Hematopoietic multipotent progenitor cell treated with erythropoietin and hydrocortisone succinate and interleukin-3 and kit ligand, for 15 days (in vitro differentiated cells): ENCODE measurements around the gene PIK3CG.
"Not testable (repeated sequence)": the region's sequence is repeated elsewhere in the genome, so short reads cannot be mapped to it uniquely, and the experiment has no call there.

ENCODE experiments used
- DNase-seq: peaks from one replicate; pipeline ENCODE4 v3.0.0-alpha.2; 2015; ENCODE audit warnings: low spot score

The PIK3CG gene

GRCh38 chr7:106887421-106887820 lies 22.3 kb downstream of the PIK3CG start:
- DNase-seq: no peak

DNA sequence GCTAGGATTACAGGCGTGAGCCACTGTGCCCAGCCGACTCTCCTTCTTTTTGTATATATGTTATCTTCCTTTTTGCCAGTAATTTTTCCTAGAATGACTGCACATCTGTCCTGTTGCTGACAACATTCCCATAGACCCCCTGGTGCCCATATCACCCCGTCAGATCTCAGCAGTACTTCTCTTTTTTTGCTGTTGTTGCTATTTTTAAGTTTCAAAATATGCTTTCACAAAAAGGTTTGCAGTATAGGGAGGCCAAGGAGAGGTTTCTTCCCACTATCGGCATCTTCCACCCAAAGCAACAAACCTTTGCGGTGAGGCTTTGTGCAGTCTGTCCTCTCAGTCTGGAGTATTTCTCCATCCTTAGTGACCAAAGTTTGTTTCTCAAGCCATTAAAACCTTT lies 23.1 kb downstream of the PIK3CG start:
- DNase-seq: no peak

DNA sequence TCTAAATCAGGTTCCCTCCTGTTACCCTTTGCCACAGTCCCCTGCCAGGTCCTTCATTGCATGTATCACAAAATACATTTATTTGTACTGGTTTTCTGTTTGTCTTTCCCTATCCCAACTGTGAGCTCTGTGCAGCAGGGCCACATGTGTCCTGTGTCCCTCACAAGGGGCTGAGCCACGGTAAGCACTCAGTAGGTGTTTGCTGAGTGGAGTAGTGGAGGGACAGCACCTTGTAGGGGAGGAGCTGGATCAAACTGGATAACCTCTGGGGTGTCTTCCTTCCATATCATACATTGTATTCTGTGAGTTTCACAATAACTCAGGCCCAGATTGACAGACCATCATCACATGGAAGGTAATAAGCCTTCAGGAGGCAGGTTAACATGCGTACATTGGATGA lies 25.9 kb downstream of the PIK3CG start:
- DNase-seq: no peak

GRCh38 chr7:106891548-106892410 lies 26.7 kb downstream of the PIK3CG start:
- peak; percentile 18 for DNase-seq

DNA sequence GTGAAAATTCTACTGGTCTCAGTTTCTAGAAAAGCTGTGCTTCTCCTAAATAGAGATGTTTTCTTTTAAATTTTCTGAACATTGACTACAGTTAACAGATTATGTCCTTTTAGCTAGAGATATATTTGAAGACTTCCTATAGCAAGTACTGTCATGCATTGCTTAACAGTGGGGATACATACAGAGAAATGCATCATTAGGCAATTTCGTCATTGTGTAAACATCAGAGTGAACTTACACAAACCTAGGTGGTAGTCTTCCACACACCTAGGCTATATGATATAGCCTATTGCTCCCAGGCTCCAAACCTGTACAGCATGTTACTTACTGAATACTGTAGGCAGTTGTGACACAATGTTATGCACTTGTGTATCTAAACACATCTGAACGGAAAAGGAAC lies 28.5 kb downstream of the PIK3CG start:
- no peak for DNase-seq

GRCh38 chr7:106895246-106895864 lies 30.3 kb downstream of the PIK3CG start:
- DNase-seq: no peak

- DNase-seq: no peak
These were observed 31.1 kb downstream of the PIK3CG start for GRCh38 chr7:106896231-106896630.

DNA sequence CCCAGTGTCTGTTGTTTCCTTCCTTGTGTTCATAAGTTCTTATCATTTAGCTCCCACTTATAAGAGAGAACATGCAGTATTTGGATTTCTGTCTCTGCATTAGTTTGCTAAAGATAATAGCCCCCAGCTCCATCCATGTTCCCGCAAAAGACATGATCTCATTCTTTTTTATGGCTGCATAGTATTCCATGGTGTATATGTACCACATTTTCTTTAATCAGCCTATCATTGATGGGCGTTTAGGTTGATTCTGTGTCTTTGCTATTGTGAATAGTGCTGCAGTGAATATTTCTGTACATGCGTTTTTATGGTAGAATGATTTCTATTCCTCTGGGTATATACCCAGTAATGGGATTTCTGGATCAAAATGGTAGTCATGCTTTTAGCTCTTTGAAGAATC lies 32.5 kb downstream of the PIK3CG start:
- DNase-seq: not testable (repeated sequence)

DNA sequence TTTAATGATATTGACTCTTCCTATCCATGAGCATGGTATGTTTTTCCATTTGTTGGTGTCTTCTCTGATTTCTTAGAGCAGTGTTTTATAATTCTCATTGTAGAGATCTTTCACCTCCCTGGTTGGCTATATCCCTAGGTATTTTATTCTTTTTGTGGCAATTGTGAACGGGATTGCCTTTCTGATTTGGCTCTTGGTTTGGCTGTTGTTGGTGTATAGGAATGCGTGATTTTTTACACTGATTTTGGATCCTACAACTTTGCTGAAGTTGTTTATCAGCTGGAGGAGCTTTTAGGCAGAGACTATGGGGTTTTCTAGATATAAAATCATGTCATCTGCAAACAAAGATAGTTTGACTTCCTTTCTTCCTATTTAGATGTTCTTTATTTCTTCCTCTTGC lies 33.9 kb downstream of the PIK3CG start:
- DNase-seq: not testable (repeated sequence)

DNA sequence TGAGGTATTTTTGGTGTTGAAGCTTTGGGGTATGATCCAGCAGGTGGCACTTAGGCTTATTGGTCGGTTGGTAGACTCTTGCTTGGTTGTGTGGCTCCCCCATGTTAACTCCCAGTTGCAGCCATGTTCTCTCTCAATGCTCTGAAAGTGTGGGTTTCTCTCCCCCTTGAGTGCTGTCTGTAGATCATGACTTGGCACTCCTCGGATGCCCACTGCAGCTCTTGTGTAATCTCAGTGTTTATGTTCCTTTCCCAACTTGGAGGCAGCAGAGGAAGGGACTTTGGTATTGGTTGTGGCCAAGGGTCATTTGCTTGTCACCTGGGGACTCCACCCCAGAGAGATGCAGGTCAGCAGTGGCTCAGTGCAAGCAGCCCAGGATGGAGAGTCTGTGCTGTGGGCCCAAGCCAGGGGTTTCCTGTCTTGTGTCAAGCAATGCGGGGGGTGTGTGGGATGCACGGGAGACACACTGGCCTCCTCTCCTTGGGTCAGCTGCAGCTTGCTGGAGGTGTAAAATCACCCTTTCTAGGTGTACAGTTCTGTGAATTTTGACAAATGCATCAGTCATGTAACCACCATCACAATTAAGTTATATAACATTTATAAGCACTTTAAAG lies 36.9 kb downstream of the PIK3CG start:
- no peak for DNase-seq

GRCh38 chr7:106905734-106906133 lies 40.7 kb downstream of the PIK3CG start:
- no peak for DNase-seq

GRCh38 chr7:106911959-106912358 lies 46.9 kb downstream of the PIK3CG start:
- no peak for DNase-seq

DNA sequence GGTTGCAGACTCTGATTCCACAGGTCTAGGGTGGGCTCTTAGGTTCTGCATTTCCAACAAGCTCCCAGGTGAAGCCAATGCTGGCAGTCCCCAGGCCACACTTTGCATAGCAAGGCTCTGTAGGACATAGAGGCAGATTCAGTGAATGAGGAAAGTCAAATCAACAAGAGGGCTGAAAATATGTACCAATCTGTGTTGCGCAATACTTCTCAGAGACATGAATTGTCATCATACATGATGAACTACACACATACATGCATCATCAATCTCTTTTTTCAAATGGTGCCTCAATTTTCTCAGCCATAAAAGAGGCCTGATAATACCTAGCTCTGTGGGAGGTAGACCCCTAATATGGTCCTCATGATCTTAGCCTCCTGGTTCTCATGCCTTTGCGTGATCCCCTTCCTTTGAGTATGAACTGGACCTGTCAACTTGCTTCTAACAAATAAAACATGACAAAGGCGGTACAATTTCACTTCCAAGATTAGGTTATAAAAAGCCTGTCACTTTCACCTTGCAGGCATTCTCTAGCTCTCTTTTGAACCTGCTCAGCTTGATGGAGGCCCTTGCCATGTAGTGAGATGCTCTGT lies 49.0 kb downstream of the PIK3CG start:
- no peak for DNase-seq

GRCh38 chr7:106915407-106915806 lies 50.3 kb downstream of the PIK3CG start:
- DNase-seq: no peak

DNA sequence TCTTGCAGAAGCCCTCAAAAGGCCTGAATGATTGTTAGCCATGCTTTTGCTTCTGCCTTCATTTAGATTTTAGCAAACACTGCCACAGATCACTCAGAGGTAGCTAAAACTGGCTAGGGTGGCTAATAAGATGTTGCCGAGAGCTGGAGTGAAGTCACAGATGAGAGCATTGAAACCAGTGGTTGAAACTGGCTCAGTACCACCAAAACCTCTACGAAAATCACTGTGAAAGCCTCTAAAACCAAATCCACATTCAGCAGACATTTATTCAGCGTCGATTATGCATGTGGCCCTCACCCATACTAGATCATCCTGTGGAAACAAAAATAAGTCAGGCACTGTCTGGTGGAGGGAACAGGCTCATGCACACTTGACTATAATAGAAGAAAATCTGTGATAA lies 50.8 kb downstream of the PIK3CG start:
- no peak for DNase-seq

DNA sequence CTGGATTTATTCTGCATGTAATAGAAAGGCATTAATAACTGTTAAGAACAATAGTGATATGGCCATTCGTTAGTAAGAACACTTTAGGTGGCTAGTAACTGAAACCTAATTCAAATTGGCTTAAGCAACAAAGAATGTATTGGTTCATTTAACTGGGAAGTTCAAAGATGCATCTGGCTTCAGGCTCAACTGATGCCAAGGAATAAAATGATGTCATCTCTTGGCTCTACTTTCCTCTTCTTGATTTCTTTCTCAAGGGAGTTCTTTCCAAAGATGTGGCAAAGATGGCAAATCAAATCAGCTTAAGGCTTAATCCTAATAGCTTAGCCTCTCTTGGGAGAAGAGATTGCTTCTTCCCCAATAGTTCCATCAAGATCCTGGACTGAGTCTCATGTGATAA lies 51.6 kb downstream of the PIK3CG start:
- DNase-seq: no peak

DNA sequence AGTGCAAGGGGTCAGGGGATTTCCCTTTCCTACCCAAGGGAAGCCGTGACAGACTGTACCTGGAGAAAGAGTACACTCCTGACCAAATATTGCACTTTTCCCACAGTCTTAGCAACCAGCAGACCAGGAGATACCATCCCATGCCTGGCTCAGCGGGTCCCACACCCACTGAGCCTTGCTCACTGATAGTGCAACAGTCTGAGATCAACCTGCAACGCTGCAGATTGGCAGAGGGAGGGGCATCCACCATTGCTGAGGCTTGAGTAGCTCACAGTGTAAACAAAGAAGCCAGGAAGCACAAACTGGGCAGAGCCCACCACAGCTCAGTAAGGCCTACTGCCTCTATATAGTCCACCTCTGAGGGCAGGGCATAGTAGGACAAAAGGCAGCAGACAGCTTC lies 53.9 kb downstream of the PIK3CG start:
- DNase-seq: no peak

- DNase-seq: not testable (repeated sequence)
These were observed 59.4 kb downstream of the PIK3CG start for GRCh38 chr7:106924468-106924867.

DNA sequence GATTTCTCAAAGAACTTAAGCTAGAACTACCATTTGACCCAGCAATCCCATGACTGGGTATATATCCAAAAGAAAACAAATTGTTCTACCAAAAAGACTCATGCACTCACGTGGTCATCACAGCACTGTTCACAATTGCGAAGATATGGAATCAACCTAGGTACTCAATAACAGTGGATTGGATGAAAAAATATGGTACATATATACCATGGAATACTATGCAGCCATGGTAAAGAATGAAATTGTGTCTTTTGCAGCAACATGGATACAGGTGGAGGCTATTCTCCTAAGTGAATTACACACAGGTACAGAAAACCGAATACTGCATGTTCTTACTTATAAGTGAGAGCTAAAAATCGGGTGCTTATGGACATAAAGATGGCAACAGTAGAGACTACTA lies 61.8 kb downstream of the PIK3CG start:
- DNase-seq: no peak

- no peak for DNase-seq
These were observed 62.5 kb downstream of the PIK3CG start for GRCh38 chr7:106927536-106927935.

DNA sequence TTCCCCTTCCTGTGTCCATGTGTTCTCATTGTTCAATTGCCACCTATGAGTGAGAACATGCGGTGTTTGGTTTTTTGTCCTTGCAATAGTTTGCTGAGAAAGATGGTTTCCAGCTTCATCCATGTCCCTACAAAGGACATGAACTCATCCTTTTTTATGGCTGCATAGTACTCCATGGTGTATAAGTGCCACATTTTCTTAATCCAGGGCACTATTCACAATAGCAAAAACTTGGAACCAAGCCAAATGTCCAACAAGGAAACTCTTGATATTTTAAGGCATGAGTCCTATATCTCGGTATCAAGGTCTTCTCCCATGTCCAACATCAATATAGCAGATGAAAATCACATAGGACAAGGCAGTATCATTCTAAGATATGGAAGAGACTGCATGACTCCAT lies 64.5 kb downstream of the PIK3CG start:
- DNase-seq: not testable (repeated sequence)

DNA sequence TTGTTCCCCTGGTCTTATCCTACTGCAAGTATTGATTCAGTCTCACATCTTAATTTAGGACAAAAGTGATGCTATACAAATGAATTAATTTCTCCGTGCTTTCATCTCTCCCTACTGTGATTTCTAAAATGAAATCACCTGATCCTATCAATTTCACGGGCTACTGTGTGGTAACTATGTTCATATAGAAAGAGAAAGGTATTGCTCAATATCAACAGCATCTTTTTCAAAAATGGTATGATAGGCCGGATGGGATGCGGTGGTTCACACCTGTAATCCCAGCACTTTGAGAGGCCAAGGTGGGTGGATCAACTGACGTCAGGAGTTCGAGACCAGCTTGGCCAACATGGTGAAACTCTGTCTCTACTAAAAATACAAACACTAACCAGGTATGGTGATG lies 71.2 kb downstream of the PIK3CG start:
- DNase-seq: no peak

DNA sequence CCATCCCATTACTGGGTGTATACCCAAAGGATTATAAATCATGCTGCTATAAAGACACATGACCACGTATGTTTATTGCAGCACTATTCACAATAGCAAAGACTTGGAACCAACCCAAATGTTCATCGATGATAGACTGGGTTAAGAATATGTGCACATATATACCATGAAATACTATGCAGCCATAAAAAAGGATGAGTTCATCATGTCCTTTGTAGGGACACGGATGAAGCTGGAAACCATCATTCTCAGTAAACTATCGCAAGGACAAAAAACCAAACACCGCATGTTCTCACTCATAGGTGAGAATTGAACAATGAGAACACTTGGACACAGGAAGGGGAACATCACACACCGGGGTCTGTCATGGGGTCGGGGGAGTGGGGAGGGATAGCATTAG lies 73.0 kb downstream of the PIK3CG start:
- not testable (repeated sequence) for DNase-seq
